HG03354 (cell line): ENCODE results near the gene ATP10A.

Experiments
- ATAC-seq: cut with Tn5 transposase; IDR thresholded peaks from one replicate; pipeline ENCODE4 v1.9.1; 2021; ENCODE audit warnings: mild to moderate bottlenecking; ENCODE audit not compliant: unreplicated experiment, poor library complexity, severe bottlenecking

Gene ATP10A

GRCh38 chr15:25733036-25733855 lies 129.9 kb downstream of the ATP10A start:
- no peak for ATAC-seq

GRCh38 chr15:25732191-25732590 lies 130.9 kb downstream of the ATP10A start:
- ATAC-seq = no peak

- no peak for ATAC-seq
Measured at GRCh38 chr15:25731411-25731810, 131.7 kb downstream of the ATP10A start.

GRCh38 chr15:25730918-25731317 lies 132.2 kb downstream of the ATP10A start:
- ATAC-seq = no peak

GRCh38 chr15:25728816-25729215 lies 134.3 kb downstream of the ATP10A start:
- no peak for ATAC-seq

GRCh38 chr15:25727867-25728600 lies 135.1 kb downstream of the ATP10A start:
- ATAC-seq = no peak

GRCh38 chr15:25727116-25727515 lies 136.0 kb downstream of the ATP10A start:
- ATAC-seq = no peak

GRCh38 chr15:25725758-25726157 lies 137.4 kb downstream of the ATP10A start:
- no peak for ATAC-seq

GRCh38 chr15:25724899-25725298 lies 138.2 kb downstream of the ATP10A start:
- ATAC-seq = no peak

GRCh38 chr15:25721605-25721955 lies 141.5 kb downstream of the ATP10A start:
- ATAC-seq = no peak

GRCh38 chr15:25719101-25719985 lies 143.8 kb downstream of the ATP10A start:
- ATAC-seq = no peak

- no peak for ATAC-seq
Measured at GRCh38 chr15:25718597-25718996, 144.5 kb downstream of the ATP10A start.

GRCh38 chr15:25718169-25718536 lies 145.0 kb downstream of the ATP10A start:
- no peak for ATAC-seq

- peak; percentile 68 for ATAC-seq
Measured at GRCh38 chr15:25717457-25718168, 145.5 kb downstream of the ATP10A start.

GRCh38 chr15:25717127-25717456 lies 146.0 kb downstream of the ATP10A start:
- no peak for ATAC-seq

GRCh38 chr15:25716414-25717126 lies 146.6 kb downstream of the ATP10A start:
- ATAC-seq = no peak

GRCh38 chr15:25715536-25716413 lies 147.4 kb downstream of the ATP10A start:
- no peak for ATAC-seq

GRCh38 chr15:25714538-25714840 lies 148.6 kb downstream of the ATP10A start:
- no peak for ATAC-seq
